NK-92 (cell line): ENCODE data around the gene APBA1.

ENCODE experiments used
- DNase-seq: peaks from one replicate; lab custom pipeline; 2025; ENCODE audit not compliant: unreplicated experiment; lab: John Stamatoyannopoulos, UW

The APBA1 gene

GRCh38 chr9:69535911-69536310, 136.3 kb downstream of the APBA1 start:
- no peak for DNase-seq

DNA sequence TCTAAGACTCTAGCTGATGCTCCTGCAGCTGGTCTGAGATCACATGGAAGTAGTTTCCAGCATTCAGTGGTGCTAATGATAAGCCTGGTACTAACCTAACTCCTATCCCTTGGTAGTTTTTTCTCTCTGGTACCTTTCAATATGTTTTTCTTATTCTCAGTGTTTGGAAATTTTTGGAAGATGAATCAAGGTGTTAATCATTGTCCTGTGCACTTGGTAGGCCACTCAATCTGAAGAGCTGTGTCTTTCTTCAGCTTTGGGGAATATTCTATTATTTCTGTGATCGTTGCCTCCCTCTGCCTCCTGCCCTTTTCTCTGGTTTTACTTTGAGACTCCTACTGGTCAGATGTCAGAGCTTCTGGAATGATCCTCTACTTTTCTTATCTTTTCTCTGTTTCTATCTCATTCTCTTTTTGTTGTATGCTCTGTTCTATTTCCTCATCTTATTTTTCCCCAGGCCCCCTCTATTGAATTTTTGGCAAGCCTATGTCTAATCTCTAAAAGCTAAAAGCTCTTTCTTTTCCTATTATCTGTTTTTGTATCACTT, 136.8 kb downstream of the APBA1 start:
- no peak for DNase-seq

DNA sequence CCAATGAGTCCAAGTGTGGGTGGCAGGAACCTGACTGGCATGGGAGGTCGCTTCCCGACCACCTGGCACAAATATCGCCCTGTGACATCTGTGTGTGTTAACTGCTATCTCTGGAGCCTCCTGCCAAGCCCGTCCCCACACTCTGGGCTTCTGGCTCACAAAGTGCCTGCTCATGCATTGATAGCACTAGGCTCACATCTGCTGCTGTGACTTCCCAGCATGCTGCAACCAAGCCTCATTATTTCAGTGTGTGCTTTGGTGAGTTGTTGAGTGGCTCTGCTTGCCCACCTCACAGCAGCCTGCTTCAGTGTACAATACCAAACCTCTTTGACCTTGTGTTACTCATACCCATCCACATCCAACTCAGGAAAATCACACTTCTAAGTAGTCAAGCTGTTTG, 139.8 kb downstream of the APBA1 start:
- DNase-seq = no peak

GRCh38 chr9:69527454-69527853, 144.7 kb downstream of the APBA1 start:
- DNase-seq = no peak

DNA sequence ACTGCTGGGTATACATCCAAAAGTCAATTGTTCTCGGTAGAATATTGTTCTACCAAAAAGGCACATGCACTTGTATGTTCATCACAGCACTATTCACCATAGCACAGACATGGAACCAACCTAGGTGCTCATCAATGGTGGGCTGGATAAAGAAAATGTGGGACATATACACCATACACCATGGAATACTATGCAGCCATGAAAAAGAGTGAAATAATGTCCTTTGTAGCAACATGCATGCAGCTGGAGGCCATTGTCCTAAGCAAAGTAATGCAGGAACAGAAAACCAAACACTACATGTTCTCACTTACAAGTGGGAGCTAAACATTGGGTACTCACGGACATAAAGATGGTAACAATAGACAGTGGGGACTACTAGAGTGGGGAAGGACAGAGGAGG, 145.5 kb downstream of the APBA1 start:
- DNase-seq = no peak

- no peak for DNase-seq
Observed at GRCh38 chr9:69519470-69520240, 152.5 kb downstream of the APBA1 start.

DNA sequence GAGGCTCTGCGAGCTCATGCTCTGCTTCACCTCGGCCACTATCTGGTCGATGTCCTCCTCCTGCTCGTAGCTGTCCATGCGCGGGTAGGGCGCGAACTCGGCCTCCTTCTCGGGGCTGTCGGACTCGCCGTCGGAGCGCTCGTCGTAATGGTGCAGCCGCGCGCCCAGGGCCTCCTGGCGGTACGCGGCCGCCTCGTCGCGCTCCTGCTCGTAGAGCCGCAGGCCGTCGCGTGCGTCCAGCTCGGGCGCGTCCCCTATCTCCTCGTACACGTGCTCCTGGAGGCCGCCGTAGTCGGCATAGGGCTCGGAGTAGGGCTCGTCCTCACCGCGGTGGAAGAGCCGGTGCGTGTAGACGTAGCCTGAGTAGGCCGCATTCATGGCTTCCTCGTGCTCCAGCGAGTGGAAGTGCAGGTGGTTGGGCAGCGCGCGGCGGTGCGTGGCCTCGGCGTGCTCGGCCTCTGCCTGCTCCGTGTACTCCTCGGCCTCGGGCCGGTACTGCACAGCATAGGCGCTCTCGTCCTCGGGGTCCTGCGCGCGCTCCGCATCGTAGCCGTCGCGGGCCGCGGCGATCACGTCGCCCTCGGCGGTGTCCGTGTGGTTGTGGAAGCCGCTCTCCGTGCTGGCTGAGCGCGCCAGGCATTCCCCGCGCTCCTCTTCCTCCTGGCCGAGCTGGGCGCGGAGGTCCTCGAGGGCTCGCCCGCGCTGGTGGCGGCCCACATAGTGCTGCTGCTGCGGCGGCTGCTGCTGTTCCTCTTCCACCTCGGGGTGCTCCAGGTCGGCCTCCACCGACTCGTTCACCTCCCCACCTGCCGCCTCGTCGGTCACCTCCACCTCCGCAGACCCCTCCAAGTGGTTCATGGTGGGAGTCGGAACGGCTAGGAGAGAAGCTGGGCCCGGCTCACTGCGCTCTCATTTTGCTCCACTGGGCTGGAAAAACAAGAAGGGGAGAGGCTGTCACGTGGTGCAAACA, 155.5 kb downstream of the APBA1 start:
- no peak for DNase-seq

DNA sequence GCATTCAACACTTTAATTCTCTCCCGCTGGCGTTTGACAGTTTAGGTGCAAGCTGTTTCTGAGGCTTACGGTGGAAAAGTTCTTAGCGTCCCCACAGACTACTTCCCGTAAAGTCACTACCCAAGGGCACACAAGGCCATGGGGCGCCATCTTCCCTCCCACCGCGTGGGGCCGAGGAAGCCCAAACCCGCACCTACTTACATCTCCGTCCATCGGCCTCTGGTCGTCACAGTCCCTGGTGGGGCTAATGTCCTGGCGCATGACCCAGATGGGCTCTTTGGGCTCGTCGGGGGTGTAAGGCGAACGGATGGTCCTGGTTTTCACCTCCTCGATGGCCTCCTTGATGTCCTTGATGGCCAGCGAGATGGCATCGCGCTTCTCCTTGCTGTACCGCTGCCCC, 156.4 kb downstream of the APBA1 start:
- no peak for DNase-seq

GRCh38 chr9:69513141-69513820, 158.9 kb downstream of the APBA1 start:
- no peak for DNase-seq

DNA sequence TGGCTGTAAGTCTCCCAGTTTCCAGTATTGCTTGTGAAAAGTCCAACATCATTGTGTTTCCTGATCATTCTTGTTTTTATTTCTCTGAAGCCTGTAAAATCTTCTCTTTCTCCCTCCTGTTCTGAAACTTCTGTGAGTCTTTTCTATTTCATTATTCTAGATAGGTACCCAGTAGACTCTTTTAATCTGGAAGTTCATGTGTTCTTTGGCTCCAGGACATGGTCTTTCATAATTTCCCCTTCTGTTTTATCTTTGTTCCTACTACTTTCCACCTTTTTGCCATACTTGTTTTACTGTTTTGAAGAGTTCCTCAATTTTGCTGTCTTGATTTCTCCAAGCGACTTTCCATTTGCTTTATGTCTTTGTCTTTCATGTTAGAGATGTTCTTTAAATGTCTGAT, 168.1 kb downstream of the APBA1 start:
- no peak for DNase-seq

DNA sequence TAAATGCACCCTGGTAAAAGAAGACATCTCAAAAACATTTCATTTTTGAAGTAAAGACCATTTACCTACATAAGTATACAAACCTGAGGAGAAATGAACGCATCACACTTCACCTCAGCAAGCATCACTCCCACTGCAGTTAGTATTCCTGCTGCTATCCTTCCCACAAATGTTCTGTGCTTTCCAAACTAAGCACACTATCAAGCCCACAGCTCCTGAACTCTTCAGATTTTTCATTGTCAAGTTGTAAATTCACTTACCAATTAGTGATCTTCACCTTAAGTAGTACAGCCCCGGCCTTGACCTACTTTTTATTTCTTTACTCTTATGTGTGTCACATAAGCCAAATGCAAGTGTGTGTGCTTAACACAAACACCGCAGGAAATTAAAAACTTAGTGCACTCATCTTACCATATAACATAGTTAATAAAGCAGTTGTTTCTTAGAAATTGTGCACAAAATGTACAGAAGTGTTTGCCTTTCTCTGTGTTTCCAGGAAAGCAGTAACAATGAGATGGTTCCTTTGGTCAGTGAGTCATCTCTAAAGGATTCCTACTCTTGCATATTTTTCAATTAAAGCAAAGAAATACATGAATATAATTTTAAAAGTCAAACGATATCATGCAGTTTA, 169.4 kb downstream of the APBA1 start:
- no peak for DNase-seq

DNA sequence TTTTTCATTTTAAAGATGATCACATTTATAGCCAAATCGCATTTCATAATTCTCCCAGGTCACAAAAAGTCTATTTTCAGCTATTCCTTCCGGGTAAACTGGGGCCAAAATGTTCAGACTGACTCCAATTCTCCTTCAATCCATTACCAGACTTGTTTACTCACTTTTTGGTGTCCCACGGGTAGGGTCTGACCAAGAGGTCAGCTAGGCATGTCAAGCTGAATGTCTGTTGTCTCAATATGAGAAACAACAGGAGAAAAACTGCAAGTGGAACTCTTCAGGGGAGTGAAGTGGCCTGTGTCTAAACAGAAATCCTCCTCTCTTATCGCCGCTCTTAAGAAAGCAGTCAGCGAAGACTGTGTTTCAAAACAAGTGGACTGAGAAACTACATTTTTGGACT, 171.3 kb downstream of the APBA1 start:
- no peak for DNase-seq

DNA sequence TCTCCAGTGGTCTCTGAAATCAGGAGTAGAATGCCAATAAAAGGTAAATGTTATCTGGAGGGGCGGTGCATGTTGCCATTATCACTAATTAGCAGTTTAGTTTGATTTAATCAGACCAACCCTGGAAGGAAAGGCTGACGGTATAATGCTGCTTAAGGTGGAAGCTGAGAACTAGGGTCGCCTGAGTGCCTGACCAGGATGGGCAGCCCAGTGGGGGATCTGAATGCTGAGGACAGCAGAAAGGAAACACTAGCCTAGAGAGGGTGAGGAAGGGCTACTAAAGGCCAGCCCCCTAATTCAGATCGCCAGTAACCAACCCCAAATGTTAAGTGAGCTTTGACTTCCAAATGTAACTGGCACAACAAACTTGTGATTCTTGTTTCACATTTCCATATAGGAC, 172.2 kb downstream of the APBA1 start:
- no peak for DNase-seq

DNA sequence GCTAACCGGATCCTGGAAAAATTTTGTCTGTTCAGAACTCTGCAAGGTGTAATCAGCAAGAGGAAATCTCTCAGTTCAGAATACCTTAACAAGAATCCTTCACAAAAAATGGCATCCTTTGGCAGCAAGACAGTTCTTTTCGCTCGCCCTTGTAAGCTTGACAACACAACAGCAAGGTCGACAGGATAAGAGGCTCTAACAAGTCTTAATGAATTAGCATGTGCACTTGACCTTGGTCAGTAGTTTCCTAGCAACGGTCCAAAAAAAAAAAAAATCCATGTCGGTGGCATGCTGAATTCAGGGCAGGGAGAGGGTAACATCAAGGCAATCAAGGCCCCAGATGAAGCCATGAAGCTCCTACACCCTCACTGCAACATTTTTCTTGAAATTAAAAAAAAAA, 172.8 kb downstream of the APBA1 start:
- no peak for DNase-seq

GRCh38 chr9:69498470-69498869, 173.7 kb downstream of the APBA1 start:
- no peak for DNase-seq

DNA sequence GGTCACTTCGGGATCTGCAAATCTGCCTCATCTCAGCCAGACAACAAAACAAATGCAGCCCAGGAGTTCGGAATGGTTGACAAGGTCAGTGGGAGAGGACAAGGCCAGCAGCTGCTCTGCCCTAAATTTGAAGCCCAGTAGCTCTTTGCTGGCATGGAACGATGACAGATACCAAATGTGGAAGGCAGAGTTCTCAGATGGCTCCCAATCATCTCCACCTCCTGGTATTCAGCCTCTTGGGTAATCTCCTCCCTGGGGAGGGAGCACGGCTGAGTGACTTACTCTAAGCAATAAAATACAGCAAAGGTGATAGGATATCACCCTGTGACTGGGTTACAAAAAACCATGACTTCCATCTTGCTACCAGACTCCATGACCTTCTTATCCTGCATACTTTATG, 174.4 kb downstream of the APBA1 start:
- no peak for DNase-seq

GRCh38 chr9:69496846-69497450, 175.2 kb downstream of the APBA1 start:
- DNase-seq = no peak

GRCh38 chr9:69495296-69495695, 176.9 kb downstream of the APBA1 start:
- no peak for DNase-seq

DNA sequence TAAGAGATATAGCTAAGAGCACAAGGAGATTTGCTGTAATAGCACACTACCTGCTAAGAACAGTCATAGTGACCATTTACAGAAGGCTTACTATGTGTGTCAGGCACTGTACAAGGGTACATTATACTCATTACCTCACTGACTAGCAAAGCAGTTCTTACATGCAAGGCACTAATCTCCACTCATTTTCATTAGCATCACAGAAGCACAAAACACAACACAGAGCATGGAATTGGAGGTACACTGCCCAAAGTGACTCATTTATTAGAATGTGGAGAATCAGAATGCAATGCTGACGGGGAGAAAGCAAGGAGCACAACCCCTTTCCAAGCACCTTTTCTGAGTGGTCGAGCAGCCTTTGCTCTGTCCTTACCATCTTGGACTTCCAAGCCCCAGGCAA, 177.4 kb downstream of the APBA1 start:
- DNase-seq = no peak

DNA sequence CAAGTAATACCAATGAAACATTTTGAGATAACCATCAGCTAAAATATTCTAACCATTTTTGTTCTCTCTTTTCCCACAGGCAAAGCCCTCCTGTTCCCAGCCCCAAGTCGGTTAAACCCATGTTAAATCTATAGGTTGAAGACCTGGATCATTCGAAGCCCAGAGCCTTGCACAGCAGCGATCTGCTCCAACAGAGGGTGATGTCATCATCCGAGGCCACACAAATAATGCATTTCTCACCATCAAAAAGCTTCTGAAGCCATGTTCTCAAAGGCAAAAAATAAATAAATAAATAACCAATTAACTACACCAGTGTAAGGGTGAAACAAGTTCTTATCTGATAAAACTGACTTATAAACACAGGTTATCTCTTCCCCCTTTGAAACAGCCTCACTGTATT, 178.0 kb downstream of the APBA1 start:
- no peak for DNase-seq
